Peyer's patch (tissue), 4 donors: Measurements from ENCODE around the gene ABCD4.

Experiments
- POLR2A ChIP-seq, 2 donors: fragments of 450-650 bp; IDR thresholded peaks; one replicate each; pipeline ENCODE4 v1.5.1; 2017; ENCODE audit warnings: antibody characterized with exemption in 2 of 2, mild to moderate bottlenecking in 2 of 2, moderate library complexity in 2 of 2
- TF ChIP-seq, protein P1 (sequence below), 6 experiments: fragments of 450-650 bp in 4 of 6; fragments of 200-600 bp in 2 of 6; sonication (generic) in 1 of 6; IDR thresholded peaks; one replicate each; pipeline ENCODE4 v1.5.1; 2017 to 2019; ENCODE audit warnings: antibody characterized with exemption in 6 of 6, mild to moderate bottlenecking in 3 of 6, moderate library complexity in 1 of 6

DNA sequence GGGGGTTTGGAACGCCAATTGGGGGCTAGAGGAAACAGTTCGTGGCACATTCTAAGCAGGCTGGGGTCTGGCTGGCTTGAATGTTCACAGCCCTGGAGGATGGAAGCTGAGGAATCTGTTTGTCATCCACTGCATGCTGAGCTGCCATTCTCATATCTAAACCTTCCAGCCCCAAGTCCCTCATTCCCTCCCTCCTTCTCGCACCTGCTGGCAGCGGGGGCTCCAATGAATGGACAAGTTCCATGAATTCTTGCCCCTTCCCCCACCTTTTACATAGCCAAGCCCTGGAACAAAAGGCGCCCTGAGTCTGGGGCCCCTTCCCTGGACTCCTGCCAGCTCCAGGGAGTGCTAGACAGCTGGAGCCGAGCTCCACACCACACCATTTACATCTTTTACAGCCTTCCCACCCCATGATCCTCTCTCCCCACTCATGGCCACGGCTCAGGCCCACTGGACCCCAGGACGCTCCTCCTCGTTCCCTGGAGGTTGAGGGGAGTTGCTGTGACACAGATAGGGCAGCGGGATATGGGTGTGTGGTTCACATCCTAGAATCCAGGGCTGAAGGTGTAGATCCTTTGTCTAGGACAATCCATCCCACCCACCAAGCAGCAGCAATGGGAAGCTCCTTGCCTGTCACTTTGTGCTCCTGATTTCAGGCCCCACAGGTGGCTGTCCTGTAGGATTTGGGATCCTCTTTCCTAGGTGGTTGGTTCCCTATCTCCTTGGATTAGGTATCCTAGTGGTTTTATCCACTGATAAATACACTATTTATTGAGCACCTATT is 23.8 kb upstream of the ABCD4 start:
- TF ChIP-seq, protein P1, sequence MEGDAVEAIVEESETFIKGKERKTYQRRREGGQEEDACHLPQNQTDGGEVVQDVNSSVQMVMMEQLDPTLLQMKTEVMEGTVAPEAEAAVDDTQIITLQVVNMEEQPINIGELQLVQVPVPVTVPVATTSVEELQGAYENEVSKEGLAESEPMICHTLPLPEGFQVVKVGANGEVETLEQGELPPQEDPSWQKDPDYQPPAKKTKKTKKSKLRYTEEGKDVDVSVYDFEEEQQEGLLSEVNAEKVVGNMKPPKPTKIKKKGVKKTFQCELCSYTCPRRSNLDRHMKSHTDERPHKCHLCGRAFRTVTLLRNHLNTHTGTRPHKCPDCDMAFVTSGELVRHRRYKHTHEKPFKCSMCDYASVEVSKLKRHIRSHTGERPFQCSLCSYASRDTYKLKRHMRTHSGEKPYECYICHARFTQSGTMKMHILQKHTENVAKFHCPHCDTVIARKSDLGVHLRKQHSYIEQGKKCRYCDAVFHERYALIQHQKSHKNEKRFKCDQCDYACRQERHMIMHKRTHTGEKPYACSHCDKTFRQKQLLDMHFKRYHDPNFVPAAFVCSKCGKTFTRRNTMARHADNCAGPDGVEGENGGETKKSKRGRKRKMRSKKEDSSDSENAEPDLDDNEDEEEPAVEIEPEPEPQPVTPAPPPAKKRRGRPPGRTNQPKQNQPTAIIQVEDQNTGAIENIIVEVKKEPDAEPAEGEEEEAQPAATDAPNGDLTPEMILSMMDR (IDR thresholded peaks at IDR 0.05), result no peak
- no peak for TF ChIP-seq POLR2A (IDR thresholded peaks at IDR 0.05)
